ENCODE measurements around the gene RAB1A. TPM values are rescaled to one million over a fixed set of nuclear protein-coding genes. Genes with fewer than 3 reads are reported as not detected.

Gene RAB1A
- total RNA-seq, 4 donors from 2014 or later, result 36.4 to 71.3 (median 43.7) TPM

DNA sequence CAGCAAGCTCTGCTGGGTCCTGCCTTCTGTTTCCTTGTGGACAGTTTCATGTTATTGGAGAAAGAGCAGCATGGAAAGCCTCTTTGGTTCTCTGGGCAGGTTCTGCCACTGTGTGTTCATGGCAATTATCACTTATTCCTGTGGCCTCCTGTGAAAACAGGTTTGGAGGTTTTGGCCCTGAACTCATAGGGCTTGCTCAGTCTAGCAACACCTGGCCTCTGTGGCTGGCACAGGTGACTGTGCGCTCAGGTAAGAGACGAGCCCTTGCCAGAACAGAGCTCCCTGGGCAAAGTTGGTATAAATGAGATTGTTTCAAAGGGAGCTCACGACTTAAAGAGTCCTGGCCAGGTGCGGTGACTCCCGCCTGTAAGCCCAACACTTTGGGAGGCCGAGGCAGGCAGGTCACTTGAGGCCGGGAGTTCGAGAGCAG is 68.0 kb downstream of the RAB1A start:
- TF ChIP-seq POLR2A (IDR thresholded peaks at IDR 0.05), result no peak
- TF ChIP-seq, protein P1, sequence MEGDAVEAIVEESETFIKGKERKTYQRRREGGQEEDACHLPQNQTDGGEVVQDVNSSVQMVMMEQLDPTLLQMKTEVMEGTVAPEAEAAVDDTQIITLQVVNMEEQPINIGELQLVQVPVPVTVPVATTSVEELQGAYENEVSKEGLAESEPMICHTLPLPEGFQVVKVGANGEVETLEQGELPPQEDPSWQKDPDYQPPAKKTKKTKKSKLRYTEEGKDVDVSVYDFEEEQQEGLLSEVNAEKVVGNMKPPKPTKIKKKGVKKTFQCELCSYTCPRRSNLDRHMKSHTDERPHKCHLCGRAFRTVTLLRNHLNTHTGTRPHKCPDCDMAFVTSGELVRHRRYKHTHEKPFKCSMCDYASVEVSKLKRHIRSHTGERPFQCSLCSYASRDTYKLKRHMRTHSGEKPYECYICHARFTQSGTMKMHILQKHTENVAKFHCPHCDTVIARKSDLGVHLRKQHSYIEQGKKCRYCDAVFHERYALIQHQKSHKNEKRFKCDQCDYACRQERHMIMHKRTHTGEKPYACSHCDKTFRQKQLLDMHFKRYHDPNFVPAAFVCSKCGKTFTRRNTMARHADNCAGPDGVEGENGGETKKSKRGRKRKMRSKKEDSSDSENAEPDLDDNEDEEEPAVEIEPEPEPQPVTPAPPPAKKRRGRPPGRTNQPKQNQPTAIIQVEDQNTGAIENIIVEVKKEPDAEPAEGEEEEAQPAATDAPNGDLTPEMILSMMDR (IDR thresholded peaks at IDR 0.05 in 4 of 5, conservative IDR thresholded peaks at IDR 0.05 in 1 of 5), result no peak
- ATAC-seq (no peak), DNase-seq (no peak)
- Histone ChIP-seq H3K4me3 (no peak overlapping the region), H3K36me3 (no peaks in the 10 kb centered on the region), H3K27me3 (no peaks in the 10 kb centered on the region), H3K4me1 (peaks cover 91 to 93% of the 10 kb centered on the region in 2 donors), H3K27ac (peak overlapping the region; percentile 90 to 96 (median 92)), H3K9me3 (no peaks in the 10 kb centered on the region)
- in situ Hi-C loops (cut with MboI; ENCODE audit: low sequenced_read_pairs in 4 of 4) (loop anchor here in 3 of 4 donors (5.0 to 25.0 kb wide), 4 partner anchors 63 to 375 kb away; partner anchors contain the start of gene SPRED2 (in 1 of the 3)), intact Hi-C loops (cut with DNase I; ENCODE audit: low total_unique reads) (loop anchor here (2.0 to 5.0 kb wide), 2 partner anchors 375 to 410 kb away; partner anchors contain the start of gene SERTAD2)

DNA sequence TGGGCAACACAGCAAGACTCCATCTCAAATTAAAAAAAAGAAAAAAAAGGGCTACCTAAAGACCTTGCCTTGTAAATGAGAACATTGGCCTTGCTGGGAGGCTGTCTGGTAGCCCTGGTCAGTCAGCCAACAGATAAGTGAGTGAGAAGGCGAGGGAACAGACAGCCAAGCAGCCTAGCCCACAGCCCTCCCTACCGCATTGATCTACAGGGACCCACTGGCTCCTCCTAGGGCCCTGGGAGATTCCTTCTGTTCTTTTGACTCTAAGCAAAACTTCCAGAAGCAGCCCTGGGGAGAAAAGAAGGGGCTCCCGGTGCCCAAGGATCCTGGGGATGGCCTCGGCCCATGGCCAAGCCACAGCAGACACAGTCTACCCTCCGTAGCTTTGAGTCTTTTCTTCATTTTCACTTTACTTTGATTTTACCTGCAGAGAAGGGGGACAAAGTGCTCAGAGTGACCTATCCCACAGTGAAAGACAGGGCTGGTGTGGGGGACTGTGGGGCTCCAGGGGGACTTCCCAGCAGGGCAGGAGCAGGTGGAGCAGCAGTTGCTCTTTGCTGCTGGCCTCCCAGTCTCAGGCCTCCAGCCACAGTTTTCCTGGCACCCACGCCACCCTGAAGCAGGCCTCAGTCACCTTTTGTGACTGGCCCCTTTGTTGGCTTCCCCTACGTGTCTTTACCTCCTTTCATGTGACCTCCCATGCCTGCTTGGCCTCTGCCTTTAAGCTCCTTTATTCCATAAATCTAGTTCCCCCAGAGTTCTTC is 68.6 kb downstream of the RAB1A start:
- H3K4me1 ChIP-seq, result peaks cover 90% of the 10 kb centered on the region in 2 donors
- H3K36me3 ChIP-seq, result no peaks in the 10 kb centered on the region
- no peak for TF ChIP-seq POLR2A (IDR thresholded peaks at IDR 0.05)
- TF ChIP-seq, protein P1 (IDR thresholded peaks at IDR 0.05 in 4 of 5, conservative IDR thresholded peaks at IDR 0.05 in 1 of 5), result no peak
- in situ Hi-C loops (cut with MboI; ENCODE audit: low sequenced_read_pairs in 4 of 4), result loop anchor here in 3 of 4 donors (5.0 to 25.0 kb wide), 4 partner anchors 63 to 376 kb away; partner anchors contain the start of gene SPRED2 (in 1 of the 3)
- ATAC-seq (no peak), DNase-seq (no peak)
- H3K4me3 ChIP-seq, result no peak overlapping the region
- peak overlapping the region; percentile 90 to 96 (median 92) for H3K27ac ChIP-seq
- intact Hi-C loops (cut with DNase I; ENCODE audit: low total_unique reads), result loop anchor here (5.0 kb wide), 1 partner anchor 409 kb away; the partner anchor contains the start of gene SERTAD2
- H3K27me3 ChIP-seq, result no peaks in the 10 kb centered on the region
- H3K9me3 ChIP-seq, result no peaks in the 10 kb centered on the region

DNA sequence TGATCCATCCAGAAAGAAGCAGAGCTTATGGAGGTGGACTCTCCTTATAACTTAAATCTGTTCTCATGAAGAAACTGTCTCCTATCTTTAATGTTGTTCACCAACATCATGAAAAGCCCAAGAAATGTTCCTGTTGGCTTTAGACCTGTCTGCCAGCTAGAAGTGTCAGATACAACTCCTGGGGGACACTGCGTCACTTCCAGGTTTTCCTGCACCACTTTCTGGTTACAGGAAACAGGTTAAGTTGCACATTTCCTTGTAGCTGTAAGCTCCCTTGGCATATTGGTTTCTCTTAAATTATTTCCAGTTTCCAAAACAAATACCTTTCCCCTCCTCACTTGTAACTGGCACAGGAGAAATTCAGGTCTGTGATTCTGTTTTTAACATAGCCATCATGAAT is 70.8 kb downstream of the RAB1A start:
- ATAC-seq (no peak), DNase-seq (no peak)
- intact Hi-C loops (cut with DNase I; ENCODE audit: low total_unique reads), result loop anchor here (5.0 to 10.0 kb wide), 3 partner anchors 72 to 1214 kb away; partner anchors contain the start of genes SLC1A4 and UGP2
- peaks cover 74 to 76% of the 10 kb centered on the region in 2 donors for H3K4me1 ChIP-seq
- peak overlapping the region in 1 of 4 donors; percentile 1 for H3K4me3 ChIP-seq
- no peaks in the 10 kb centered on the region for H3K36me3 ChIP-seq
- peak overlapping the region; percentile 90 to 96 (median 92) for H3K27ac ChIP-seq
- H3K9me3 ChIP-seq, result no peaks in the 10 kb centered on the region
- TF ChIP-seq, protein P1 (IDR thresholded peaks at IDR 0.05 in 4 of 5, conservative IDR thresholded peaks at IDR 0.05 in 1 of 5), result no peak
- TF ChIP-seq POLR2A (IDR thresholded peaks at IDR 0.05), result peak in 1 of 2 donors; percentile 26
- in situ Hi-C loops (cut with MboI; ENCODE audit: low sequenced_read_pairs in 4 of 4), result loop anchor here in 1 of 4 donors (25.0 kb wide), 1 partner anchor 378 kb away; the partner anchor contains the start of gene SPRED2
- H3K27me3 ChIP-seq, result no peaks in the 10 kb centered on the region

DNA sequence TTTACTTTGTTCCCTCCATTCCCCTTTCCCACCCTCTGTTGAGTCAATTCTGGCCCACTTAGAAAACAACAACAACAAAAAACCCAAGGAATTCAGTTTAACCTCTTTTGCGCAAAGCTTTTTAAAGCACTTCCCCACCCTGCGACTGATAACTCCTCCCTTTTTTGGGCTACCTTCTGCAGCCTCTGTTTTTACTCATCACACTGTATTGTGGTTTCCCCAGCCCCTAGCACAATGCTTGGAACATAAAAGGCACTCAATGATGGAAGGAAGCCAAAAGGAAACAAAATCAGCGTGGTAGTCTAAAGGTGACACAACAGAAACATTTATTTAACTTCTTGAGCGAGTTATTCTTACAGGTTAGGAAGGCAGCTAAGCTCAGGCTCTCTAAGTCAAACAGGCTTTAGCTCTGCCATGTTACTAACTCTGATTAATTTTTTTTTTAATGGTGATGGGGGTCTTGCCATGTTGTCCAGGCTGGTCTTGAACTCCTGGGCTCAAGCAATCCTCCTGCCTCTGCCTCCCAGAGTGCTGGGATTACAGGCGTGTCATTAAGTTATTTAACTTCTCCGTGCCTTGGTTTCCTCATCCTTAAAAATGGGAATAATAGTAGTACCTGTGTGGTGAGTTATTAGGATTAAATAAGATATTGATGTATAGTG is 72.4 kb downstream of the RAB1A start:
- peak overlapping the region; percentile 66 to 87 (median 77) for H3K4me3 ChIP-seq
- peaks cover 59 to 60% of the 10 kb centered on the region in 2 donors for H3K4me1 ChIP-seq
- in situ Hi-C loops (cut with MboI; ENCODE audit: low sequenced_read_pairs in 4 of 4) (loop anchor here in 1 of 4 donors (25.0 kb wide), 1 partner anchor 380 kb away; the partner anchor contains the start of gene SPRED2), intact Hi-C loops (cut with DNase I; ENCODE audit: low total_unique reads) (loop anchor here (5.0 to 10.0 kb wide), 3 partner anchors 70 to 1213 kb away; partner anchors contain the start of genes SLC1A4 and UGP2)
- H3K36me3 ChIP-seq, result no peaks in the 10 kb centered on the region
- peak overlapping the region; percentile 90 to 96 (median 92) for H3K27ac ChIP-seq
- no peak for DNase-seq
- ATAC-seq, result peak; percentile 4 to 6
- no peaks in the 10 kb centered on the region for H3K9me3 ChIP-seq
- no peaks in the 10 kb centered on the region for H3K27me3 ChIP-seq
- TF ChIP-seq, protein P1 (IDR thresholded peaks at IDR 0.05 in 4 of 5, conservative IDR thresholded peaks at IDR 0.05 in 1 of 5), result no peak
- no peak for TF ChIP-seq POLR2A (IDR thresholded peaks at IDR 0.05)
